Common myeloid progenitor, CD34-positive (primary cell): Measurements from ENCODE around the gene DENND1A.

Experiments used
- CTCF ChIA-PET: fragments of 350-600 bp; sonication (Branson Sonifier 250); formaldehyde crosslinking; loops from one replicate; lab custom pipeline; 2021; ENCODE audit warnings: antibody characterized with exemption; lab: Charles Lee
- POLR2A ChIA-PET: fragments of 350-600 bp; sonication (Branson Sonifier 250); formaldehyde crosslinking; loops from one replicate; lab custom pipeline; 2021; ENCODE audit warnings: antibody characterized with exemption; lab: Charles Lee
- DNase-seq, 3 donors: peaks; one replicate each; pipeline versions ENCODE4 v3.0.0 to v3.0.0-alpha.2; 2013
- H3K27ac ChIP-seq, 2 experiments: 1 replicate in 1 of 2; 2 replicates in 1 of 2; pipeline ENCODE4 v1.7.0; 2013; ENCODE audit warnings: inconsistent platforms in 2 of 2, low read length in 2 of 2, mild to moderate bottlenecking in 2 of 2, low read depth in 1 of 2, moderate library complexity in 1 of 2; ENCODE audit not compliant: severe bottlenecking in 2 of 2, insufficient read depth in 1 of 2, poor library complexity in 1 of 2
- H3K27me3 ChIP-seq, 5 experiments: replicated peaks in 2 of 5; 1 replicate in 3 of 5; 2 replicates in 2 of 5; pipeline versions ENCODE4 v1.6.1 to v1.7.0; 2013; ENCODE audit warnings: low read length in 4 of 5, mild to moderate bottlenecking in 2 of 5, moderate library complexity in 2 of 5, inconsistent platforms in 1 of 5; ENCODE audit not compliant: insufficient read depth in 5 of 5, control insufficient read depth in 4 of 5
- H3K36me3 ChIP-seq, 4 experiments: 1 replicate in 2 of 4; 2 replicates in 2 of 4; pipeline versions ENCODE4 v1.6.1 to v1.7.0; 2013; ENCODE audit warnings: low read length in 3 of 4, control low read depth in 1 of 4, mild to moderate bottlenecking in 1 of 4; ENCODE audit not compliant: control insufficient read depth in 4 of 4, insufficient read depth in 4 of 4
- H3K4me1 ChIP-seq, 4 experiments: 1 replicate in 3 of 4; 2 replicates in 1 of 4; pipeline versions ENCODE4 v1.6.1 to v1.7.1; 2013; ENCODE audit warnings: low read length in 3 of 4, mild to moderate bottlenecking in 3 of 4, control low read depth in 1 of 4, inconsistent platforms in 1 of 4, moderate library complexity in 1 of 4; ENCODE audit not compliant: control insufficient read depth in 4 of 4, insufficient read depth in 4 of 4; ENCODE audit errors: control extremely low read depth in 1 of 4
- H3K4me3 ChIP-seq, 7 experiments: 1 replicate in 4 of 7; 2 replicates in 3 of 7; pipeline versions ENCODE4 v1.5.1 to v1.7.0; 2013; ENCODE audit warnings: mild to moderate bottlenecking in 7 of 7, low read length in 6 of 7, moderate library complexity in 6 of 7, inconsistent platforms in 2 of 7, low read depth in 2 of 7, control low read depth in 1 of 7; ENCODE audit not compliant: insufficient read depth in 4 of 7, control insufficient read depth in 1 of 7; ENCODE audit errors: extremely low read depth in 1 of 7
- H3K9me3 ChIP-seq, 5 experiments: 1 replicate in 4 of 5; 2 replicates in 1 of 5; pipeline versions ENCODE4 v1.6.1 to v1.7.1; 2013; ENCODE audit warnings: low read length in 4 of 5, mild to moderate bottlenecking in 2 of 5, inconsistent platforms in 1 of 5, low read depth in 1 of 5, moderate library complexity in 1 of 5; ENCODE audit not compliant: control insufficient read depth in 4 of 5, insufficient read depth in 2 of 5; ENCODE audit errors: control extremely low read depth in 1 of 5
- WGBS: methylation state at CpG from one replicate; pipeline ENCODE4 v1.1.5; 2013; ENCODE audit not compliant: insufficient coverage; 5-methylcytosine and 5-hydroxymethylcytosine counted together

DENND1A gene

DNA sequence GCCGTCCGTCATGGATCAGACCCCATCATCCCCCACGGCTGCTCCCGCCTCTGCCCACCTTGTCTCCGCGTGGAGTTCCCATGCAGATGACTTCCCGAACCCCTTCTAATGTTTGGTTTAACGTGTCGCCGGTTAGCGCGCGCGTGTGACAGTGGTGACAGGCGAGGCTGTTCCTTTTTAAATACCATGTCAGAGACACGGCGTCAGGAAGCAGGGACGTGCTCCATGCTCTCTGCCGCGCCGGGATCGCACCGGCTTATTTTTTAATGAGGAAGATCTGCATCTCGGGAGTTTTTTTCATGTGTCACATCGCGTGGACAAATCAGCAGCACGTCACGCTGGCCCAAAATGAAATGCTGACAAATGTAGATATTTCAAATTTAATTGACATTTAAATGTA, 538.0 kb downstream of the DENND1A start:
- Histone ChIP-seq H3K27me3 (no peaks in the 10 kb centered on the region), H3K27ac (no peak overlapping the region), H3K36me3 (peaks cover 0 to 3% (median under 1%) of the 10 kb centered on the region in 4 experiments), H3K9me3 (no peaks in the 10 kb centered on the region), H3K4me3 (no peak overlapping the region), H3K4me1 (peaks cover 0 to 5% (median 1%) of the 10 kb centered on the region in 4 experiments)
- ChIA-PET CTCF (interaction anchor here (11.3 kb wide), 1 partner anchor 39 kb away, joined by 225 read pairs; the partner anchor contains the start of gene CRB2), POLR2A (no interaction called here)
- 97% methylated on average over 23 of the region's 28 CpGs for WGBS
- no peak for DNase-seq

- Histone ChIP-seq H3K36me3 (peaks cover 0 to 3% (median under 1%) of the 10 kb centered on the region in 4 experiments), H3K27me3 (no peaks in the 10 kb centered on the region), H3K4me3 (no peak overlapping the region), H3K9me3 (no peaks in the 10 kb centered on the region), H3K4me1 (peaks cover 0 to 5% (median 1%) of the 10 kb centered on the region in 4 experiments), H3K27ac (no peak overlapping the region)
- 80% methylated on average over 1 of the region's 5 CpGs for WGBS
- ChIA-PET CTCF (interaction anchor here (0.7 to 11.3 kb wide), 2 partner anchors 11 to 39 kb away, joined by 3 to 225 read pairs; partner anchors contain the start of gene CRB2), POLR2A (interaction anchor here (0.6 kb wide), 1 partner anchor 19 kb away, joined by 4 read pairs; no protein-coding TSS in a partner anchor)
- DNase-seq = no peak
Measured at GRCh38 chr9:123391233-123391632, 538.7 kb downstream of the DENND1A start.

DNA sequence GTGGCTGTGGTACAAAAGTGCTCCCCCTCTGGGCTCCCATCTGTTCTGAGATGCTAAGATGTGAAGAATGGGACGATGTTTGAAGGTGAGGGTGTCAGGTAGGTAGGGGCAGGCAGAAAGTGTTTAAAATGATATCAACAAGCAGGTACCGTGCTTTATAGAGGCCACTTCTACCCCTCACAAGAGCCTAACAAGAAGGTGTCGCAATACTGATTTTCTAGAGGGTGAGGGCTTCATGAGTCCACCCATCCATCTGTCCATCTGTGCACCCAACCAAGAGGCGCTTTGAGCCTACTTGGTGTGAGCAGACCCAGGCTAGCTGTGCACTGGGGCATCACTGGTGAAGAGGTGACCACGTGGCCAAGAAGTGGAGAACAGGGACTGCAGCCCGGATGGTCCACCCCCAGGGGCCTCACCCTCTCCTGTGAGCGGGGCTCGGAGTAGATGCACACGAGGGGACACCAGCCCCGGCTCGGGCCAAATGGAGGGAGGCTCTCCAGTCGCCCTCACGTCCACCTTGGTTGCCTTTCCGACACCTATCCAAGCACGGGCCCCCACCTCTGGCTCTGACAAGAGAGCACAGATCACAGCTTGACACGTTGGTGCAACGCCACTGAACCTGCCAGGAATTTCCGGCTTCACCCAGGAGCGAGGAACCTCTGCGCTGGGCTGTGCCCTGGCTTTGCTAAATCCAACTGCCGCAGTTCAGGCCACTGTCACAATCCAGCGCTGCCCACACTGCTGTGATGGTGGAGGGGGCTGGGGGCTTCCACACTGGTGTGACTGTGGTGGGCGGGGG, 539.4 kb downstream of the DENND1A start:
- Histone ChIP-seq H3K4me1 (peaks cover 0 to 5% (median 1%) of the 10 kb centered on the region in 4 experiments), H3K9me3 (no peaks in the 10 kb centered on the region), H3K36me3 (peaks cover 0 to 3% (median under 1%) of the 10 kb centered on the region in 4 experiments), H3K27me3 (no peaks in the 10 kb centered on the region), H3K27ac (no peak overlapping the region), H3K4me3 (no peak overlapping the region)
- ChIA-PET CTCF (interaction anchor here (0.7 to 11.3 kb wide), 3 partner anchors 9 to 38 kb away, joined by 3 to 225 read pairs (median 6); partner anchors contain the start of gene CRB2), POLR2A (no interaction called here)
- no peak for DNase-seq
- WGBS = 97% methylated on average over 22 of the region's 23 CpGs

DNA sequence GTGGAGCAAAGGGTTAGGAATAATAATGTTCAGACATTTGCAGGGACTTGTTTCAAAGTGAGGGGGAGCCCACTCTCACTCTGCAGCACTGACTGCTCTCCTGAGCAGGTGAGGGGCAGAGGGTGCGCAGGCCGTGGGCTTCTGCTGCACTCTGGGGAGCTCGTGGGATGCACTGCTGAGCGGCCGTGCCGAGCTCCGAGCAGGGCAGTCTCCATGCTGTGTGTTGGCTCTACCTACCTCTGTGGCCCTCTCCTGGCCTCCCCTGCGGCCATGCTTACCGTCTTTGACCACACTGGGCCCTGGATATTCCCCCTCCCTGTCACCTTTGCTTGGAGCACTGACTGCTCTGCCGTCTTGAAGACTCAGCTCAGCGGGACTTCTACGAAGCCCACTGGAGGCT, 540.2 kb downstream of the DENND1A start:
- Histone ChIP-seq H3K4me1 (peaks cover 0 to 5% (median 1%) of the 10 kb centered on the region in 4 experiments), H3K27ac (no peak overlapping the region), H3K27me3 (no peaks in the 10 kb centered on the region), H3K4me3 (no peak overlapping the region), H3K36me3 (peaks cover 0 to 3% (median 0%) of the 10 kb centered on the region in 4 experiments), H3K9me3 (no peaks in the 10 kb centered on the region)
- ChIA-PET POLR2A (no interaction called here), CTCF (interaction anchor here (1.7 to 11.3 kb wide), 2 partner anchors 10 to 37 kb away, joined by 6 to 225 read pairs; partner anchors contain the start of gene CRB2)
- WGBS = 80% methylated on average over 12 of the region's 12 CpGs
- DNase-seq = no peak

GRCh38 chr9:123389070-123389469, 540.9 kb downstream of the DENND1A start:
- Histone ChIP-seq H3K27me3 (no peaks in the 10 kb centered on the region), H3K27ac (no peak overlapping the region), H3K36me3 (peaks cover 0 to 3% (median 0%) of the 10 kb centered on the region in 4 experiments), H3K4me3 (no peak overlapping the region), H3K9me3 (no peaks in the 10 kb centered on the region), H3K4me1 (peaks cover 0 to 5% (median 1%) of the 10 kb centered on the region in 4 experiments)
- ChIA-PET POLR2A (no interaction called here), CTCF (interaction anchor here (1.1 to 11.3 kb wide), 3 partner anchors 11 to 36 kb away, joined by 3 to 225 read pairs (median 6); partner anchors contain the start of gene CRB2)
- 95% methylated on average over 9 of the region's 10 CpGs for WGBS
- DNase-seq = no peak

- ChIA-PET POLR2A (no interaction called here), CTCF (interaction anchor here (1.1 to 11.3 kb wide), 6 partner anchors 10 to 283 kb away, joined by 3 to 225 read pairs (median 3); partner anchors contain the start of gene CRB2)
- Histone ChIP-seq H3K4me1 (peaks cover 0 to 5% (median 1%) of the 10 kb centered on the region in 4 experiments), H3K27me3 (no peaks in the 10 kb centered on the region), H3K36me3 (peaks cover 0 to 3% (median 1%) of the 10 kb centered on the region in 4 experiments), H3K27ac (no peak overlapping the region), H3K9me3 (no peaks in the 10 kb centered on the region), H3K4me3 (no peak overlapping the region)
- WGBS = 75% methylated on average over 11 of the region's 14 CpGs
- peak in 1 of 3 donors; percentile 35 for DNase-seq
Measured at GRCh38 chr9:123387686-123388085, 542.2 kb downstream of the DENND1A start.
